ENCODE measurements around the gene ZBTB8A.
A peak's percentile ranks its signal among the peaks of the same experiment; 100 is the strongest.
"Not testable (repeated sequence)": the region's sequence is repeated elsewhere in the genome, so short reads cannot be mapped to it uniquely, and the experiment has no call there.

Gene ZBTB8A

DNA sequence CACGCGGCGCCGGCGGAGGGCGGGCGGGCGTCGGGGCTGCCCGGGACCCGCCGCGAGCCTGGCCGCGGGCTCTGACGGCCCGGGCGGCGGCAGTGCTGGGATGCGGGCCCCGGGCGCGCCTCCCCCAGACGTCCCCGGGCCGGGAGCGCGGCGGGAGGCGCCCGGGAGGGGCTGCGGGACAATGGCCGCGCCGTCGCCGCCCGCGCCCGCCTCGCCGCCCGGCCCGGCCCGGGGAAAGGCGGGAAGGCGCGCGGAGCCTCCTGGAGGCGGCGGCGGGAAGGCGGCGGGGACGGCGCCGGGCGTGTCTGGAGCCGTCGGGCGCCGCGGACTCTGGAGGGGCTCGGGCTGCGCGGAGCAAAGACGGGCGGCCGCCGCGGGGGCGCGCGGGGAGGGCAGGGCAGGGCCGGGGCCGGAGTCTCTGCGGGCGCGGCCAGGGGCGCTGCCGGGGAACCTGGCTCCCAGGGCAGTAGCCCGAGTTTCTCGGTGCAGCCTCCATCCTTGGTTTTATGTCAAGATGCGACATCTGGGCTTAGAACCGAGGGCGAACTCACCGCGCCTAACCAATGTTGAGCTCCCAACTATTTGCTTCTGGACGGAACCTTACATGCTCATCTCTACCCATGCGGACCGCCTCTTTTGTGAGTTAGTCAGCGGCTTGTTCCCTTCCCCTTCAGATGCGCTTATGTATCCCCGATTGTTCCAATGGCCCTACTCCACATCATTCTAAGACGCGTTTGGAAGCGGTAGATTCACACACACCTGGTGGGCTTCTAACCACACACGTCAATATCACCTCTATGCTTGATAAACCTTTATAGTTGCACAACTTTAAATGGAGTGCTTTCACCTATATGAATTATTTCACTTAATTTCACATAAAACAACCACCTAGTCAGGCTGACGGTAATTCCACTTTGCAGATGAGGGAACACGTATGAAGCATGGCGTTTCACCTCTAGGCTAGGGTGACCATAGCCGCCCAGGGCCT lies 651 bp downstream of the ZBTB8A start:
- DNase-seq: peak; percentile 67

DNA sequence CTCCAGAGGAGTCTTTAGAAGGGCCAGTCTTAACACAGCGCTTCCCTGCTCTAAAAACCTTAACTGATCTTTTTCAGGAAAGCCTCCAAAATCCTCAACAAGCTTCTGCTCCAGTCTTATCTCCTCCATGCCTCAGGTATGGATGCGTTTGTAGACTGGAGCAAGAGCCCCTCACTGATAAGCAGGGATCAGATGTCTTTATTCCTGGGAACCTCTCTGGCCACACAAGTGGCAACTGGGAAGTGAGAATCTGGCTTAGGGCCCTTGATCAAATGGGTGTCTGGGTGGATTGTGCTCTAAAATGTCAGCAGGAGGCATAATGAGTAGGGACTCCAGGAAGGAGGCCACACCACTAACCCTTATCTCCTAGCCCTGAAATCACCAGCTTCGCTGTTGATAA lies 1.4 kb downstream of the ZBTB8A start:
- no peak for DNase-seq

GRCh38 chr1:32541064-32541566 lies 1.9 kb downstream of the ZBTB8A start:
- DNase-seq: no peak

GRCh38 chr1:32546611-32547010 lies 7.4 kb downstream of the ZBTB8A start:
- no peak for DNase-seq

DNA sequence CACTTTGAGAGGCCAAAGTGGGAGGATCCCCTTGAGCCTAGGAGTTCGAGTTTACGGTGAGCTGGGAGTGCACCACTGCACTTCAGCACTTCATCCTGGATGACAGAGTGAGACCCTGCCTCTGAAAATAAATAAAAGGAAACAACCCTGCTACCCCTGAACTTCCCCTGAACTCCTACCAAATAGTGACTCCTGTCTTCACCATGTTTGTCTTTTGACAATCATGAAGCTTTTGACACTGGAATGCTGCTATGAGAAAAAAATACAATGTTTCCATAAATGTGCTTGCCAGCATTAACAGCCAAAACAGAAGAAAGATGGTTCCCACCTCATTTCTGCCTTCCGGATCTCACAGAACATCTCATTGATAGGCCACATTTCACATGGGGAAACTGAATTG lies 10.4 kb downstream of the ZBTB8A start:
- DNase-seq: no peak

DNA sequence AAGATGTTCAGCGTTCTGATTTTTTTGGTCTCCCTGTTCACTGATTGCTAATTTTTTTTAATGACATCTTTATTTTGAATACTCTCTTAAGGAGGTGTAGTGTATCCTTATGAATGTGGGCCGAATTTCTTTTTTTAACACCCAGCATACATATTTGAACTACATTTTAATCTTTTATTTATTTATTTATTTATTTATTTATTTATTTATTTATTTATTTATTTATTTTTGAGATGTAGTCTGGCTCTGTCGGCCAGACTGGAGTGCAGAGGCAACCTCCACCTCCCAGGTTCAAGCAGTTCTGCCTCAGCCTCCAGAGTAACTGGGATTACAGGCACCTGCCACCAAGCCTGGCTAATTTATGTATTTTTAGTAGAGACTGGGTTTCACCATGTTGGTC lies 15.1 kb downstream of the ZBTB8A start:
- no peak for DNase-seq

DNA sequence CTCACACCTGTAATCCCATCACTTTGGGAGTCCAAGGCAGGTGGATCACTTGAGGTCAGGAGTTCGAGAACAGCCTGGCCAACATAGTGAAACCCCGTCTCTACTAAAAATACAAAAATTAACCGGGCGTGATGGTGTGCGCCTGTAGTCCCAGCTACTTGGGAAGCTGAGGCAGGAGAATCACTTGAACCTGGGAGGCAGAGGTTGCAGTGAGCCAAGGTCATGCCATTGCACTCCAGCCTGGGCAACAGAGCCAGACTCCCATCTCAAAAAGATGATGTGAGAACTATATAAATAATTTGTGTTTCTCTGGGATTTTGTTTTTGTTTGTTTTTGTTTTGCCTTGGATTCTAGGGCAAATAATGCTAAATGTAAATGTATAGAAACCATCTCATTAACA lies 17.8 kb downstream of the ZBTB8A start:
- DNase-seq: not testable (repeated sequence)

DNA sequence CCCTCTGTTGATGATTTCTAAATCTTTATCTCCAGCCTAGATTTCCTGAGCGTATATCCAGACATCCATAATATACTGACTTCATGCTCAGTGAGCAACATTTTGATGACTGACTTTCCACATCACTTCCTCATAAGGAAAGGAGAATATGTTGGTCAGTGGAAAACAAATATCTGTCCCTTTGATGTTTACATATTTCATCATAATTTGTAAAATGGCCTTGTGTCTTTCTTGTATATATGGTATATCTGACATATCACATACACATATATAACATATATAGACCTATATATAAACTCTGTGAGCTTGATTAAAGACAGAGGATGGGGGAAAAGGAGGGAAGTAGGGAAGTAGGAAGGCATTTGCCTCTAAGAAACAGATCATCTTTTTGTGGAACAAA lies 18.6 kb downstream of the ZBTB8A start:
- no peak for DNase-seq

GRCh38 chr1:32568929-32569328 lies 29.7 kb downstream of the ZBTB8A start:
- no peak for DNase-seq

DNA sequence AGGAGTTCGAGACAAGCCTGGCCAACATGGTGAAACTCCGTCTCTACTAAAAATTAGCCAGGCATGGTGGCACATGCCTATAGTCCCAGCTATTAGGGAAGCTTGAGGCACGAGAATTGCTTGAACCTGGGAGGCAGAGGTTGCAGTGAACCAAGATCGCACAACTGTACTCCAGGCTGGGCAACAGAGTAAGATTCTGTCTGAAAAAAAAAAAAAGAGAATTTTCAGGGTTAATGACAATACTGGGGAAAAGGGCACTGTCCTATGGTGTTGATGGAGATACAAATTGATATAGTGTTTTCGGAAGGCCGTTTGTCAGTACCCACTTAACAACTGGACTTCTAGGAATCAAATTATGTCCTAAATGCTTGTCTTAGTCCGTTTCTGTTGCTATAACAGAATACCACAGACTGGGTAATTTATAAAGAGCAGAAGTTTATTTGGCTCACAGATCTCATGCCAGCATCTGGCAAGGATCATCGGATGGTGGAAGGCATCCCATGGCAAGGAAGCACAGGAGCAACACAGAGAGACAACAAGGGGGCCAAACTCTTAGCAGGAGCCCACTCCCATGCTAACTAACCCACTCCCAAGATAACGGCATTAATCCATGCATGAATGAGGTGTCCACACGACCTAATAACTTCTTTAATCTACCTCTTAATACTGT lies 41.3 kb downstream of the ZBTB8A start:
- no peak for DNase-seq

GRCh38 chr1:32592943-32593342 lies 53.7 kb downstream of the ZBTB8A start:
- no peak for DNase-seq

GRCh38 chr1:32600034-32600433 lies 60.8 kb downstream of the ZBTB8A start:
- no peak for DNase-seq

- DNase-seq: no peak
Measured at GRCh38 chr1:32605711-32606424, 66.6 kb downstream of the ZBTB8A start.

GRCh38 chr1:32606565-32607371 lies 67.5 kb downstream of the ZBTB8A start:
- DNase-seq: no peak

DNA sequence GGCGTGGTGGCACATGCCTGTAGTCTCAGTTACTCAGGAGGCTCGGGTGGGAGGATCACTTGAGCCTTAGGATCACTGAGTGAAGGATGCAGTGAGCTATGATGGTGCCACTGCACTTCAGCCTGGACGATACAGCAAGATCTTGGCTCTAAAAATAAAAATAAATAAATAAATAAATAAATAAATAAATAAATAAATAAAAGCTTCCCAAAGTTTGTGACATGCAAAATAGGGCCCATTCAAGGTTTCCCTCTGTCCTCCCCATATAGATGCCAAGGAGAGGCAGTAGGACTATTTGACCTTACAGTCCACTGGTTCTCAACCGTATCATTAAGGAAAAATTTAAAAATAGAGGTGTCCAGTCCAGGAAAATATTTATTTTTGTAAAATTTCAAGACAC lies 70.0 kb downstream of the ZBTB8A start:
- DNase-seq: no peak

- DNase-seq: no peak
Measured at GRCh38 chr1:32611859-32612188, 72.6 kb downstream of the ZBTB8A start.

DNA sequence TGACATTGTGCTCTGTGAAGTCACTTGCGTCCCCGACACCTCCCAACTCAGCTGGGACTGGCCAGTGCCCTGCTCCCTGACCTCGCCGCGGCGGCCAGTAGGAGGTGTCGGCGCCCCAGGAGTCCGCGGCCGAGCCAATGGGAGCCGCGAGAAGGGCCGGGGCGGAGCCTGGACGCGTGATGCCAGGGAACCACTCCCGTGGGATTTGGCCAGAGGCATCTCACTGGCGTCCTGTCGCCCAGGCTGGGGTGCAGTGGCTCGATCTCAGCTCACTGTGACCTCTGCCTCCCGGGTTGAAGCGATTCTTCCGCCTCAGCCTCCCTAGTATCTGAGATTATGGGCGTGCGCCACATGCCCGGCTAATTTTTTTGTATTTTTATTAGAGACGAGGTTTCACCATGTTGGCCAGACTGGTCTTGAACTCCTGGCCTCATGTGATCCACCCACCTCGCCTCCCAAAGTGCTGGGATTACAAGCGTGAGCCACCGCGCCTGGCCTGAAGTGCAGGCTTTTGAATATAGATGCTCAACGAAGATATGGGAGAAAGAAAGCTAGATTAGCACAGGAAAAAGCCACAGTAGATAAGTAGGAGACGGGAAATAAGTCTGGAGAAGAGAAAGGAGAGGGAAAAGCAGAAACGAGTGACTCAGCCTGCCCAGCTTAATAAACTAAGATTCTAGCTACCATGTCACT lies 73.1 kb downstream of the ZBTB8A start:
- DNase-seq: peak; percentile 56

DNA sequence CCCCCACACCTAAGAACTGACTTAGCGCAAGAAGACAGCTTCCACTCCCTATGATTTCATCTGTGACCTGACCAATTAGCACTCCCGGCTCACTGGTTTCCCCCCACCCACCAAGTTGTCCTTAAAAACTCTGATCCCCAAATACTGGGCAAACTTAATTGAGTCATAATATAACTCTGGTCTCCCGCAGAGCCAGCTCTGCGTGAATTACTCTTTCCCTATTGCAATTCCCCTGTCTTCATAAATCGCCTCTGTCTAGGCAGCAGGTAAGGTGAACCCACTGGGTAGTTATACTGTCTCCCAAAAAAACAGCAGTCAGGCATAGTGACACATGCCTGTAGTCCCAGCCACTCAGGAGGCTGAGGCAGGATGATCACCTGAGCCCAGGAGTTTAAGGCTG lies 74.2 kb downstream of the ZBTB8A start:
- DNase-seq: no peak

DNA sequence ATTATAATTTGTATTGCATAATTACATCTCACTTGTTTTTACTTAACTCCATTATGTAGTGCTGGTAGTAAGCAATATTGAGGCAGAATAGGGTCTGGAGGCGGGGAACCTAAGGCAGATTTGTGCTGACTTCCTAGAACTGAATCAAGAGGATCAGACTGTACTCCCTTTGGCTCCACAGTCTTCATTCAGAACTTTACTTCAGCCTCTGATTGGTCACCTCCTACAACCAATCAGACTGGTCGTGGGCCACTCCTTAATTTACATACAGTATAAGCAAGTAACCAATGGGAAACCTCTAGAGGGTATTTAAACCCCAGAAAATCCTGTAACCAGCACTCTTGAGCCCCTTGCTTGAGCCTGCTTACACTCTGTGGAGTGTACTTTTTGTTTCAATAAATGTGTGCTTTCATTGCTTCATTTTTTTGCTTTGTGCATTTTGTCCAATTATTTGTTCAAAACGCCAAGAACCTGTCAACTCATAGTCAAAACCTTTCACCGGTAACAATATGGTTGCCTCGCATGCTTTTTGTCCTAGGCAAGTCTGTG lies 79.5 kb downstream of the ZBTB8A start:
- no peak for DNase-seq

DNA sequence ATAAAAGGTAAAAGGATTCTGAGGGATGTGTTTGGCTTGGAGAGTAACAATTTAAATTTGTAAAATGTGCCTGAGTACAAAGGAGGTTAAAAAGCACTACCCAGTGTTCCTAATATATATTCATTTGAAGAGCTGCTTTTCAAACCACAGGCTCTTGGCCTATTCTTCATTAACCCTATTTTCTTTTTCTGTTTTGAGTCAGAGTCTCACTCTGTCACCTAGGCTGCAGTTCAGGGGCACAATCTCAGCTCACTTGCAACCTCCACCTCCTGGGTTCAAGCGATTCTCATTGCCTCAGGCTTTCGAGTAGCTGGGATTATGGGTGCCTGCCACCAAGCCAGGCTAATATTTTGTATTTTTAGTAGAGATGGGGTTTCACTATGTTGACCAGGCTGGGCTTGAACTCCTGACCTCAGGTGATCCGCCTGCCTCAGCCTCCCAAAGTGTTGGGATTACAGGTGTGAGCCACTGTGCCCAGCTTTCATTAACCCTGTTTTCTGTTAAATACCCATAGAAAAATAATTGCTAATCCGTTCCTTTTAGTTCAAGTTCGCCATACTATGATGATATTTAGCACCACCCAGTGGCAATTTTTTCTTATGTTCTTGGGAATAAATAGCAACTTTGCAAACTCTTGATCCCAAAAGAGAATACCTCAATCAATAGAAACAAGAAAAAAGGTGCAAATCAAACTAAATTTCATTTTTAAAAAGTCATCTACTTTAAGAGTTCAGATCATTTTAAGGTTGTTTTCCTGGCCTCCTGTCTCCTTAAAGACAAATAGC lies 80.7 kb downstream of the ZBTB8A start:
- no peak for DNase-seq

DNA sequence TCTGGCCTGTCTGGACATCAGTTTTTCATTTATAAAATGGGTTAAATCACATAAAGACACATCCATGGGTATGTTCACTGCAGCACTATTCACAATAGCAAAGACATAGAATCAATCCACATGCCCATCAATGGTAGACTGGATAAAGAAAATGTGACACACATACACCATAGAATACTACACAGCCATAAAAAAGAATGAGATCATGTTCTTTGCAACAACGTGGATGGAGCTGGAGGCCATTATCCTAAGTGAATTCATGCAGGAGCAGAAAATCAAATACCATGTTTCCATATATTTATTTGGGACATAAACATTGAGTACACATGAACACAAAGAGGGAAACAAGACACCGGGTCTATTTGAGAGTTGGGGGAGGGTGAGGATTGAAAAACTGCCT lies 83.0 kb downstream of the ZBTB8A start:
- DNase-seq: no peak

All from right forelimb (tissue), 1 donor.